Lung (tissue), 12 donors: ENCODE data around the gene NOTO. TPM values are rescaled to one million over a fixed set of nuclear protein-coding genes. Genes with fewer than 3 reads are reported as not detected.

Experiments used
- ATAC-seq: fragments of 200-7000 bp; cut with Tn5 transposase; one replicate; pipeline ENCODE4 v1.9.1; 2020; ENCODE audit warnings: moderate number of reproducible peaks; ENCODE audit not compliant: insufficient read depth, low FRiP score
- DNase-seq, 3 donors: peaks; one replicate each; pipeline ENCODE4 v3.0.0-alpha.2; 2013 to 2017
- H3K27ac ChIP-seq, 2 donors: one replicate each; pipeline ENCODE4 v1.5.1; 2013; ENCODE audit warnings: mild to moderate bottlenecking in 2 of 2, moderate library complexity in 2 of 2, control low read depth in 1 of 2, inconsistent platforms in 1 of 2, low read depth in 1 of 2, low read length in 1 of 2
- H3K27me3 ChIP-seq, 3 donors: one replicate each; pipeline ENCODE4 v1.5.1; 2013; ENCODE audit warnings: low read length in 2 of 3; ENCODE audit not compliant: control insufficient read depth in 3 of 3, insufficient read depth in 3 of 3
- H3K36me3 ChIP-seq, 4 donors: one replicate each; pipeline ENCODE4 v1.5.1; 2013; ENCODE audit warnings: low read length in 4 of 4, mild to moderate bottlenecking in 1 of 4, moderate library complexity in 1 of 4; ENCODE audit not compliant: control insufficient read depth in 4 of 4, insufficient read depth in 4 of 4
- H3K4me1 ChIP-seq, 5 donors: one replicate each; pipeline ENCODE4 v1.5.1; 2013; ENCODE audit warnings: low read length in 5 of 5, mild to moderate bottlenecking in 2 of 5, moderate library complexity in 1 of 5; ENCODE audit not compliant: control insufficient read depth in 5 of 5, insufficient read depth in 5 of 5
- H3K4me3 ChIP-seq: one replicate; pipeline ENCODE4 v1.5.1; 2013; ENCODE audit warnings: mild to moderate bottlenecking, control low read depth, moderate library complexity
- H3K9ac ChIP-seq, 2 donors: one replicate each; pipeline ENCODE4 v1.5.1; 2013; ENCODE audit warnings: low read length in 2 of 2, control low read depth in 1 of 2; ENCODE audit not compliant: insufficient read depth in 1 of 2
- H3K9me3 ChIP-seq, 4 donors: one replicate each; pipeline ENCODE4 v1.5.1; 2013; ENCODE audit warnings: low read length in 3 of 4, mild to moderate bottlenecking in 1 of 4, moderate library complexity in 1 of 4; ENCODE audit not compliant: control insufficient read depth in 4 of 4, insufficient read depth in 3 of 4
- WGBS, 2 donors: extraction: QIAGEN DNeasy Blood & Tissue Kit; methylation state at CpG; one replicate each; pipeline ENCODE4 v1.1.7; 2013; 5-methylcytosine and 5-hydroxymethylcytosine counted together
- polyA plus RNA-seq, 2 donors: library from polyadenylated mRNA; stranded (reverse); fragments of 200-250 nt; gene quantifications; one replicate each; pipeline ENCODE4 v1.2.1, GENCODE V29; 2013
- total RNA-seq, 2 donors: library from RNA; depleted of rRNA in 1 of 2; stranded (reverse); fragments of >200 nt in 1 of 2; gene quantifications; one replicate each; pipeline ENCODE4 v1.2.1, GENCODE V29; 2014 to 2021
- TF ChIP-seq, protein P1 (sequence below): IDR thresholded peaks from 2 replicates; pipeline ENCODE4 v1.5.1; 2012; ENCODE audit warnings: mild to moderate bottlenecking; ENCODE audit errors: control extremely low read depth, extremely low read depth
- donor health status: control.
- donor health status: control.
- donor health status: Bipolar disorder and iron deficiency.
- donor health status: healthy.
- donor health status: DM: yes; HTN: yes; CAD: no.

Gene NOTO
- total and polyA plus RNA-seq, 4 donors = not detected

DNA sequence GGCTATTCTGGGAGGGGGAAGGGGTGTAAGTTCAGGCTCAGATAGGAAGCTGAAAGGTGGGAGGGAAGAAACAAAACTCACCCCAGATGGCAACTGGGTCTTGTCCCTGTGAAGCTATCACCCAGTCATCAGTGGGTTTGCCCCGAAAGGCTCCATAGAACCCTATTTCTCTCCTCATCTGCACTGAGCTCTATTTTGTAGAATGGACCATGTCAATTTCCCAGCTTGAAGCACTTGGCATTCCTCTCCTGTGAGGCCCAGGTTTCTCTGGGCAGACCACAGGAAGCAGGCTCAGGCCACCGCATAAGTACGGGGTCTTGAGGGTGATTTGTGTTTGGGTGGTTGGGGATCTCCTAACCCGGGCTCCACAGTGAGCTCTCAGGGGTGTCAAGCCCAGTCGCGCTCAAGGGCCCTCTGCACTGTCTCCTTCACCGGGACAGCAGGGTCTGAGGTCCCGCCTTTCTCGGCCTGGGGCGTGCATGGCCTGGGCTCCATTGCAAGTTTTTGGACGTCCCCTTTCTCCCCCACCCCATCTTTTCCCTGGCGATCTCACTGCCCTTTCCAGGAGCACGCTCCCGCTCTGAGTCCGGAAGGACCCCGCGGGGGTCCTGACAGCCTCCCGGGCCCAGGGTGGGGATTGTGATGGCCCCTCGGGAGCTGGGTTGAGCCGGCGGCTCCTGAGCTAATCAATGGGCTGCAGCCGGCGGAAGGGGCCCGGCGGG, 27.3 kb upstream of the NOTO start:
- no peaks in the 10 kb centered on the region for H3K9me3 ChIP-seq
- WGBS, 2 donors = 30 to 31% methylated on average over 24 to 25 of the region's 25 CpGs

DNA sequence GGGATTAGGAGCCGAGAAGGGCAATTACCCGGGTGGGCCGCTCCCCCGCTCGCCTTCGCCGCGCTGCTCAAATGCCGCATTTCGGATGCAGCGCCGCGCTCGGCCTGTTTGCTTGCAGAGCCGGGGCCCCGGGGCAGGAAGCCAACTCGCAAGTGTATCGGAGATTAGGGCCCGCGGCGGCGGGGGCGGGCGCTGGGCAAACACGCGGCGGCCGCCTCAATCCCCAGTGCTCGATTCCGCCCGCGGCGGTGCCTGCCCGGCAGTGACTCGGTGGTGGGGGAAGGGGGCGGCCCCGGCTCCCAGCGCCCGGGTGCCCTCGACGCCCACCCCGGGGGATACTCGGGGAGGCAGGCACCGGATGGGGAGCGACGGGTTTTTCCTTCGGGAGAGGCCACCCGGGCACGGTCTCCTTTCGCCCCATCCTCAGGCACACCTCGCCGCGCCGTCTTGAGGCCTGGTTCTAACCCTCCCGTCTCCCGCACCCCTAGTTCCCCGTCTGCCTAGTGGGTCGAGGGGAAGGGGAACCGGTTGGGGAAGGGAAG, 26.6 kb upstream of the NOTO start:
- Histone ChIP-seq H3K27me3 (peaks cover 0 to 23% (median 20%) of the 10 kb centered on the region in 3 donors), H3K4me3 (peak overlapping the region; percentile 5), H3K36me3 (no peaks in the 10 kb centered on the region), H3K9me3 (no peaks in the 10 kb centered on the region), H3K9ac (no peak overlapping the region), H3K27ac (no peak overlapping the region), H3K4me1 (peaks cover 0 to 20% (median 13%) of the 10 kb centered on the region in 5 donors)
- peak; percentile 15 for ATAC-seq
- 1% methylated on average over 53 to 59 of the region's 59 CpGs for WGBS, 2 donors
- DNase-seq = peak; percentile 78 to 88 (median 83)
- TF ChIP-seq, protein P1, sequence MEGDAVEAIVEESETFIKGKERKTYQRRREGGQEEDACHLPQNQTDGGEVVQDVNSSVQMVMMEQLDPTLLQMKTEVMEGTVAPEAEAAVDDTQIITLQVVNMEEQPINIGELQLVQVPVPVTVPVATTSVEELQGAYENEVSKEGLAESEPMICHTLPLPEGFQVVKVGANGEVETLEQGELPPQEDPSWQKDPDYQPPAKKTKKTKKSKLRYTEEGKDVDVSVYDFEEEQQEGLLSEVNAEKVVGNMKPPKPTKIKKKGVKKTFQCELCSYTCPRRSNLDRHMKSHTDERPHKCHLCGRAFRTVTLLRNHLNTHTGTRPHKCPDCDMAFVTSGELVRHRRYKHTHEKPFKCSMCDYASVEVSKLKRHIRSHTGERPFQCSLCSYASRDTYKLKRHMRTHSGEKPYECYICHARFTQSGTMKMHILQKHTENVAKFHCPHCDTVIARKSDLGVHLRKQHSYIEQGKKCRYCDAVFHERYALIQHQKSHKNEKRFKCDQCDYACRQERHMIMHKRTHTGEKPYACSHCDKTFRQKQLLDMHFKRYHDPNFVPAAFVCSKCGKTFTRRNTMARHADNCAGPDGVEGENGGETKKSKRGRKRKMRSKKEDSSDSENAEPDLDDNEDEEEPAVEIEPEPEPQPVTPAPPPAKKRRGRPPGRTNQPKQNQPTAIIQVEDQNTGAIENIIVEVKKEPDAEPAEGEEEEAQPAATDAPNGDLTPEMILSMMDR = no peak

More for the DNA sequence above, 27.3 kb upstream of the NOTO start:
- ATAC-seq (no peak), DNase-seq (peak; percentile 23 to 43 (median 24))
- H3K4me1 ChIP-seq = peaks cover 0 to 20% (median 13%) of the 10 kb centered on the region in 5 donors
- no peak overlapping the region for H3K27ac ChIP-seq
- no peak overlapping the region for H3K4me3 ChIP-seq
- peaks cover 0 to 23% (median 20%) of the 10 kb centered on the region in 3 donors for H3K27me3 ChIP-seq
- TF ChIP-seq, protein P1 = no peak
- H3K36me3 ChIP-seq = no peaks in the 10 kb centered on the region
- no peak overlapping the region for H3K9ac ChIP-seq

DNA sequence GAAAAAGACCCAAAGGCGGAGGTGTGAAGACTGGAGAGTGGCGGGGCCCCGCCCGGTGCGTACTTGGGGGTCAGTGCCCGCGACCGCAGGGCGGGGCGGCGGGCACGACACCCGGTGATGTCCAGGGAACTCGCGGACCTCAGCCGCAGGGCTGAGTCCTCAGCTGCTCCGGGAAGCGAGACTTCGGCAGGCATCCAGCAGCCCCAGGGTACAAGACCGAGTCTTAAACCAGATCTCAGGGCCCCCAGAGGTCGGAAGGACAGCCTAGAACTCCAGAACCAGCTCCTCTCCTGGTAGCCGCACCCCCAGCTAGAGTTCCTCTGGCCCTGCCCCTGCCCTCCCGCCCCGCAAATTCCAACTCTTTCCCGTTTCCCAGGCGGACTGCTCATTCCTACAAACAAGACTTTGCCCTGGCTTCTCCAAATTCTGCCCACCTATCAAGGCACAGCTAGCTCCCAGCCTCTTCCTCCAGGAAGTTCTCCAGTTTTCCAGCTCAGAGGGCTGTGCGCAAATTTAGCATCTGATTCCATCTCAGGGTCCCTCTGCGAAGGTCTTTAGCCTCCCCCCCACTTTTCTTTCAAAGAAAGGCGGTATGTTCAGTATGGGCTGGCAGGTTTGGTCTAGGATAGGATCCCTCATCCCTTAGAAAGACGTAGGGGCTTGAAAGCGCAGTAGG, 26.0 kb upstream of the NOTO start:
- DNase-seq = peak in 2 of 3 donors; percentile 13 to 22
- Histone ChIP-seq H3K4me3 (no peak overlapping the region), H3K36me3 (no peaks in the 10 kb centered on the region), H3K4me1 (peaks cover 0 to 20% (median 13%) of the 10 kb centered on the region in 5 donors), H3K9me3 (no peaks in the 10 kb centered on the region), H3K9ac (no peak overlapping the region), H3K27me3 (peaks cover 0 to 23% (median 20%) of the 10 kb centered on the region in 3 donors), H3K27ac (peak overlapping the region in 1 of 2 donors; percentile 66)
- WGBS, 2 donors = 4% methylated on average over 31 of the region's 31 CpGs
- TF ChIP-seq, protein P1 = no peak
- ATAC-seq = peak; percentile 8
